Left hindlimb (tissue), 1 donor: ENCODE measurements around the gene DNAH6.

Experiments used
- DNase-seq: peaks from one replicate; pipeline ENCODE4 v3.0.0-alpha.2; 2018

DNAH6 gene

GRCh38 chr2:84805250-84805958, 289.1 kb downstream of the DNAH6 start:
- no peak for DNase-seq

GRCh38 chr2:84807063-84807485, 290.8 kb downstream of the DNAH6 start:
- peak; percentile 47 for DNase-seq

GRCh38 chr2:84808279-84808678, 292.0 kb downstream of the DNAH6 start:
- DNase-seq, result no peak

GRCh38 chr2:84811839-84812431, 295.6 kb downstream of the DNAH6 start:
- no peak for DNase-seq

- no peak for DNase-seq
Observed at GRCh38 chr2:84815146-84815545, 298.8 kb downstream of the DNAH6 start.

- DNase-seq, result no peak
Observed at GRCh38 chr2:84816426-84817026, 300.2 kb downstream of the DNAH6 start.

GRCh38 chr2:84817239-84817655, 300.9 kb downstream of the DNAH6 start:
- no peak for DNase-seq

- DNase-seq, result no peak
Observed at GRCh38 chr2:84821806-84822205, 305.5 kb downstream of the DNAH6 start.

GRCh38 chr2:84823229-84823628, 306.9 kb downstream of the DNAH6 start:
- no peak for DNase-seq

GRCh38 chr2:84823788-84824187, 307.5 kb downstream of the DNAH6 start:
- DNase-seq, result no peak

GRCh38 chr2:84827978-84828575, 311.8 kb downstream of the DNAH6 start:
- DNase-seq, result no peak

GRCh38 chr2:84829693-84830092, 313.4 kb downstream of the DNAH6 start:
- no peak for DNase-seq

- DNase-seq, result no peak
Observed at GRCh38 chr2:84830095-84830494, 313.8 kb downstream of the DNAH6 start.

GRCh38 chr2:84830758-84831500, 314.6 kb downstream of the DNAH6 start:
- no peak for DNase-seq

GRCh38 chr2:84832772-84833461, 316.6 kb downstream of the DNAH6 start:
- DNase-seq, result no peak

- DNase-seq, result no peak
Observed at GRCh38 chr2:84833481-84834150, 317.3 kb downstream of the DNAH6 start.

- DNase-seq, result no peak
Observed at GRCh38 chr2:84836215-84836614, 319.9 kb downstream of the DNAH6 start.

- no peak for DNase-seq
Observed at GRCh38 chr2:84838434-84839145, 322.3 kb downstream of the DNAH6 start.

GRCh38 chr2:84839851-84840250, 323.6 kb downstream of the DNAH6 start:
- no peak for DNase-seq

GRCh38 chr2:84840306-84840705, 324.0 kb downstream of the DNAH6 start:
- DNase-seq, result no peak

- no peak for DNase-seq
Observed at GRCh38 chr2:84841577-84841976, 325.3 kb downstream of the DNAH6 start.
